ENCODE data around the gene APOL4. TPM values are rescaled to one million over a fixed set of nuclear protein-coding genes. Genes with fewer than 3 reads are reported as not detected.

The APOL4 gene
- total RNA-seq, 6 donors from 2014 or later = 5.4 to 24.7 (median 10.2) TPM

DNA sequence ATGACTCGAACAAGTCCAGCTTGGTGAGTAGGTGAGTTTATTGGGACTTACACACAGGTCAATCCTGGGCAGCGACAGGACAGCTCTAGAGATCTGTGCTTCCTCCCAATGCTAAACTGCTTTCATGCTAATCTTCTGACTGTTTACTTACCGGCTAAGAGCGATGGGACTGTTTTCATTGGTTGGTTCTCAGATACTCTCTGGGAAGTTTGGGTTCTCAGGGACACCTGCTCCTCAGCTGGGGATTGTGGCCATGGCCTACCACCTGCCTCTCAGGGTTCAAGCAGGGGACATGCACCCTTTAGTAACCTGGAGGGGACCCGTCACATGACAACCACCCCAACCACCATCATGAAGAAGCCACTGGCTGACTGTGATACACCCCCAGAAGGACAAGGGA, 24.6 kb upstream of the APOL4 start:
- peaks cover 2 to 5% (median 4%) of the 10 kb centered on the region in 4 donors for H3K4me1 ChIP-seq
- H3K27ac ChIP-seq = no peak overlapping the region
- H3K9me3 ChIP-seq = no peaks in the 10 kb centered on the region
- TF ChIP-seq CTCF (IDR thresholded peaks at IDR 0.05) (no peak), POLR2A (IDR thresholded peaks at IDR 0.05) (no peak), POLR2AphosphoS5 (IDR thresholded peaks at IDR 0.05) (no peak), EP300 (IDR thresholded peaks at IDR 0.05) (no peak)
- H3K27me3 ChIP-seq = no peaks in the 10 kb centered on the region
- no peak overlapping the region for H3K4me3 ChIP-seq
- no peak for ATAC-seq (ENCODE audit: low FRiP score in 2 of 2)
- DNase-seq = no peak
- 84 to 91% methylated on average over 5 of the region's 5 CpGs for WGBS, 2 donors
- peaks cover 13 to 48% (median 30%) of the 10 kb centered on the region in 4 donors for H3K36me3 ChIP-seq

DNA sequence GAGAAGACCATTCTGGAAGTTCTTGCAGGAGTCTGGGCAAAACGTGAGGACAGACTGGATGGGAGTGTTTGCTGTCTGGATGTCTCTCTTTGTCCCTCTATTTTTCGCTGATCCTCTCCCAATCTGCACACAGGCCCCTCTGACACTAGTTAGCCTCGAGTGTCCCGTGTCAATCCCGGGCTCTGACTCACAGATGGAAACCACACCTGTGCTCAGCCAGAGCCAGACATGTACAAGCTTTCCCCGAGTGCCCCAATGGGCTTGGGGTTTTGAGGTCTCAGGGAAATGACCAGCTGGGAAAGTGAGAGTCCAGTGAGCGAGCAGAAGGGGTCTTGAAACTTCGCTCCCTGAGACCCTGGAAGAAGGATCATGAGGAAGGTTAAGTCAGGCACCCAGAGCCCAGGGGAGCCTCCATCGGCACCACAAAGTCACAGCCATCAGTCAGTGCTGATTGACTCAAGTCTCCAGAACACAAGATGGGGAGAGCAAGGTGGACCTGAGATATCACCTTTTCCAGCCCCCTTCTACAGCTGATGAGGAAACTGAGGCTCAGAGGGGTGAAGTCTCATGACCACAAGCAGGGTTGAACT, 23.8 kb upstream of the APOL4 start:
- no peak overlapping the region for H3K4me3 ChIP-seq
- H3K9me3 ChIP-seq = no peaks in the 10 kb centered on the region
- 86 to 89% methylated on average over 9 of the region's 9 CpGs for WGBS, 2 donors
- no peak for TF ChIP-seq POLR2AphosphoS5 (IDR thresholded peaks at IDR 0.05)
- no peak for TF ChIP-seq CTCF (IDR thresholded peaks at IDR 0.05)
- TF ChIP-seq POLR2A (IDR thresholded peaks at IDR 0.05) = no peak
- TF ChIP-seq EP300 (IDR thresholded peaks at IDR 0.05) = no peak
- H3K36me3 ChIP-seq = peaks cover 13 to 40% (median 24%) of the 10 kb centered on the region in 4 donors
- H3K4me1 ChIP-seq = peaks cover 2 to 7% (median 4%) of the 10 kb centered on the region in 4 donors
- no peak overlapping the region for H3K27ac ChIP-seq
- ATAC-seq (ENCODE audit: low FRiP score in 2 of 2) = no peak
- no peaks in the 10 kb centered on the region for H3K27me3 ChIP-seq
- no peak for DNase-seq

DNA sequence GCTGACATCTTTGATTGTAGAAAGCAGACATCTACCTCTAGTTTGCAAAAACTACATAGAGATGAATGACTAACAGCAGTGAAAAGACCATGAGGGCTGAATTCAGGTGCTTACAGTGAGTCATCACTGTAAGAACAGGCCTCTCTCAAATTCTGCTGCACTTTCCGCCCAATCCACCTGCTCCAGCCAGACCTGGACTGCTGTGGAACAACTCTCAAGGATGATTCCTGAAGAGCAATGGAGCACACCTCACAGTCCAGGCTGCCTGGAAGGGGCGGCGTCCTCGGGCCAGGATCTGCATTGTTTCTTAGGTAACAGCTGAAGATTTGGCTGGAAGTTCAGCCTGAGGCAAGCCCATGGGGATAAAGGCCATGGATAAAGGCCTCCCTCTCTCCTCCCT, 22.6 kb upstream of the APOL4 start:
- no peak overlapping the region for H3K4me3 ChIP-seq
- TF ChIP-seq POLR2A (IDR thresholded peaks at IDR 0.05) (no peak), CTCF (IDR thresholded peaks at IDR 0.05) (no peak), EP300 (IDR thresholded peaks at IDR 0.05) (no peak), POLR2AphosphoS5 (IDR thresholded peaks at IDR 0.05) (no peak)
- H3K27me3 ChIP-seq = no peaks in the 10 kb centered on the region
- H3K9me3 ChIP-seq = no peaks in the 10 kb centered on the region
- peaks cover 10 to 29% (median 16%) of the 10 kb centered on the region in 4 donors for H3K36me3 ChIP-seq
- peaks cover 2 to 12% (median 4%) of the 10 kb centered on the region in 4 donors for H3K4me1 ChIP-seq
- DNase-seq (no peak), ATAC-seq (ENCODE audit: low FRiP score in 2 of 2) (no peak)
- no peak overlapping the region for H3K27ac ChIP-seq
- 84 to 90% methylated on average over 3 to 4 of the region's 4 CpGs for WGBS, 2 donors

DNA sequence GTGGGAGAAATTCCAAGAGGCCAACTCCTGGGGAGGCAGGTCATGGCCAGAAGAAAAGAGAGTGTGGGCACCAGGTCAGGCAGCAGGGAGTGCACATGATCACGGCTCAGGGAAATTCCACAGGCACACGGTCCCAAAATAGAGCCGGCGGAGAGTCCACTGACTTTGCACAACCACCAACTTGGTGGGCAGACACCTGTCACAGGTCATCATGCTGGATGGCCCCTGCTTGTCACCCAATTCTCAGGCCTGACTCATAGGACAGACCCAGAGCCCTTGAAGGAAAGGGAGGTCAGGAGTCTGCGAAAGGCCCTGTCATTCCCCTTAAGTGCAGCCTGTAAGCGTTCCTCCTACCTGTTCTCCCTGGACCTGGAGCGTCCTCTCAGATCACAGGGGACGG, 21.9 kb upstream of the APOL4 start:
- WGBS, 2 donors = 81 to 87% methylated on average over 4 to 8 of the region's 8 CpGs
- no peak for ATAC-seq (ENCODE audit: low FRiP score in 2 of 2)
- DNase-seq = no peak

More for the DNA sequence above, 21.9 kb upstream of the APOL4 start:
- Histone ChIP-seq H3K27me3 (no peaks in the 10 kb centered on the region), H3K36me3 (peaks cover 6 to 22% (median 11%) of the 10 kb centered on the region in 4 donors), H3K4me1 (peaks cover 2 to 12% (median 4%) of the 10 kb centered on the region in 4 donors), H3K27ac (no peak overlapping the region), H3K4me3 (no peak overlapping the region), H3K9me3 (no peaks in the 10 kb centered on the region)
- TF ChIP-seq EP300 (IDR thresholded peaks at IDR 0.05) (no peak), CTCF (IDR thresholded peaks at IDR 0.05) (no peak), POLR2A (IDR thresholded peaks at IDR 0.05) (no peak), POLR2AphosphoS5 (IDR thresholded peaks at IDR 0.05) (no peak)
